Ovary (tissue), 9 donors: ENCODE data around the gene MPP2. TPM values are rescaled to one million over a fixed set of nuclear protein-coding genes. Genes with fewer than 3 reads are reported as not detected.

Source experiments
- DNase-seq, 5 donors: peaks; one replicate each; pipeline ENCODE4 v3.0.0-alpha.2; 2019 to 2020
- H3K27ac ChIP-seq, 2 donors: fragments of 200-600 bp; one replicate each; pipeline versions ENCODE4 v1.5.1 to v1.8.0; 2019 to 2022
- H3K27me3 ChIP-seq: fragments of 200-600 bp; one replicate; pipeline ENCODE4 v1.8.0; 2022
- H3K36me3 ChIP-seq: fragments of 200-600 bp; sonication (generic); one replicate; pipeline ENCODE4 v1.5.1; 2019
- H3K4me1 ChIP-seq: one replicate; pipeline ENCODE4 v1.8.1; 2013; ENCODE audit warnings: mild to moderate bottlenecking, moderate library complexity; ENCODE audit not compliant: insufficient read depth
- H3K4me3 ChIP-seq: fragments of 200-600 bp; sonication (generic); one replicate; pipeline ENCODE4 v1.5.1; 2017
- H3K9me3 ChIP-seq, 2 donors: fragments of 200-600 bp in 1 of 2; sonication (generic) in 1 of 2; one replicate each; pipeline versions ENCODE4 v1.5.1 to v1.8.1; 2013 to 2019; ENCODE audit warnings: mild to moderate bottlenecking in 1 of 2, moderate library complexity in 1 of 2
- CTCF ChIP-seq, 3 donors: fragments of 450-650 bp in 2 of 3; fragments of 200-600 bp in 1 of 3; IDR thresholded peaks; one replicate each; pipeline versions ENCODE4 v1.5.1 to v1.8.0; 2016 to 2022; ENCODE audit warnings: antibody characterized with exemption in 3 of 3, mild to moderate bottlenecking in 1 of 3
- EP300 ChIP-seq: sonication (generic); formaldehyde crosslinking; IDR thresholded peaks from one replicate; pipeline ENCODE4 v1.6.1; 2017; ENCODE audit warnings: antibody characterized with exemption
- POLR2A ChIP-seq: fragments of 450-650 bp; IDR thresholded peaks from one replicate; pipeline ENCODE4 v1.6.1; 2017; ENCODE audit warnings: antibody characterized with exemption, mild to moderate bottlenecking, moderate library complexity
- WGBS, 3 donors: extraction: QIAGEN DNeasy Blood & Tissue Kit in 1 of 3; methylation state at CpG; one replicate each; pipeline versions ENCODE4 v1.1.5 to v1.1.7; 2013 to 2017; 5-methylcytosine and 5-hydroxymethylcytosine counted together
- intact Hi-C, 4 donors: fragments of 100-400 bp; cut with DNase I; formaldehyde crosslinking; loops; one replicate each; pipeline versions ENCODE4 v1.11.0 to v1.15.1; 2022 to 2023
- polyA plus RNA-seq, 2 donors: library from polyadenylated mRNA; stranded (reverse); fragments of 200-250 nt in 1 of 2; fragments of 350-450 nt in 1 of 2; fragmentation: Illumina TruSeq in 1 of 2; extraction: RNeasy Lipid Tissue Mini Kit (QIAGEN cat#74804) in 1 of 2; gene quantifications; one replicate each; pipeline ENCODE4 v1.2.3, GENCODE V29; 2013 to 2014
- total RNA-seq, 7 donors: library from RNA; depleted of rRNA in 2 of 7; stranded (reverse); fragments of >200 nt in 2 of 7; fragmentation: NEBNext Ultra II Directional in 3 of 7; extraction: Animal tissue kit (Norgen Biotek cat#: 25700) in 3 of 7; gene quantifications; one replicate each; pipeline versions ENCODE4 v1.1.0 to v1.2.4, GENCODE V29; 2016 to 2023
- donor health status: DM: no; HTN: no; CAD: no; lungs with moderate emphysema.
- donor health status: DM: no; HTN: no; CAD: no.
- donor health status: Bipolar disorder and iron deficiency.
- donor health status: DM: yes; HTN: yes; CAD: no.
- donor health status: DM: no; HTN: no; CAD: no.
- donor health status: DM: yes; HTN: yes; CAD: no.

MPP2 gene
- total and polyA plus RNA-seq, 9 donors = 2.6 to 6.5 (median 4.9) TPM

- no peak for TF ChIP-seq EP300
- TF ChIP-seq POLR2A = no peak
- TF ChIP-seq CTCF (IDR thresholded peaks at IDR 0.05) = no peak
- no peaks in the 10 kb centered on the region for H3K27me3 ChIP-seq
- 4 to 13% (median 6%) methylated on average over 35 to 42 of the region's 42 CpGs for WGBS, 3 donors
- H3K4me3 ChIP-seq = no peak overlapping the region
- intact Hi-C loops = no loop called here
- no peaks in the 10 kb centered on the region for H3K4me1 ChIP-seq
- no peaks in the 10 kb centered on the region for H3K9me3 ChIP-seq
- no peak for DNase-seq
- no peaks in the 10 kb centered on the region for H3K36me3 ChIP-seq
- no peak overlapping the region for H3K27ac ChIP-seq
These were observed 19.9 kb upstream of the MPP2 start for GRCh38 chr17:43927060-43927864.

GRCh38 chr17:43924558-43924957 is 17.2 kb upstream of the MPP2 start:
- Histone ChIP-seq H3K27me3 (no peaks in the 10 kb centered on the region), H3K4me1 (no peaks in the 10 kb centered on the region), H3K4me3 (no peak overlapping the region), H3K9me3 (no peaks in the 10 kb centered on the region), H3K36me3 (no peaks in the 10 kb centered on the region), H3K27ac (no peak overlapping the region)
- TF ChIP-seq CTCF (IDR thresholded peaks at IDR 0.05) = no peak
- TF ChIP-seq EP300 = no peak
- no peak for TF ChIP-seq POLR2A
- WGBS, 3 donors = 63 to 72% (median 66%) methylated on average over 2 of the region's 2 CpGs
- intact Hi-C loops = no loop called here
- DNase-seq = no peak

- Histone ChIP-seq H3K27ac (no peak overlapping the region), H3K27me3 (no peaks in the 10 kb centered on the region), H3K4me1 (no peaks in the 10 kb centered on the region), H3K4me3 (no peak overlapping the region), H3K9me3 (no peaks in the 10 kb centered on the region), H3K36me3 (no peaks in the 10 kb centered on the region)
- 50 to 60% (median 50%) methylated on average over 10 of the region's 10 CpGs for WGBS, 3 donors
- TF ChIP-seq CTCF (IDR thresholded peaks at IDR 0.05) (no peak), EP300 (no peak), POLR2A (no peak)
- intact Hi-C loops = no loop called here
- no peak for DNase-seq
These were observed 13.3 kb upstream of the MPP2 start for GRCh38 chr17:43920500-43921095.

- Histone ChIP-seq H3K4me3 (no peak overlapping the region), H3K27me3 (no peaks in the 10 kb centered on the region), H3K27ac (no peak overlapping the region), H3K9me3 (no peaks in the 10 kb centered on the region), H3K4me1 (no peaks in the 10 kb centered on the region), H3K36me3 (no peaks in the 10 kb centered on the region)
- TF ChIP-seq CTCF (IDR thresholded peaks at IDR 0.05) (no peak), EP300 (no peak), POLR2A (no peak)
- DNase-seq = no peak
- WGBS, 3 donors = 52 to 67% (median 65%) methylated on average over 13 of the region's 13 CpGs
- intact Hi-C loops = no loop called here
These were observed 10.7 kb upstream of the MPP2 start for GRCh38 chr17:43918026-43918389.
